SK-N-SH (cell line): ENCODE data around the gene ARMH4. TPM values are rescaled to one million over a fixed set of nuclear protein-coding genes. Genes with fewer than 3 reads are reported as not detected.

Experiments
- CTCF ChIA-PET: fragments of 300-600, 350-600 bp; formaldehyde crosslinking; extraction: SDS; loops from one replicate; lab custom pipeline; 2021; lab: Yijun Ruan, JAX
- POLR2A ChIA-PET: fragments of 350-600 bp; sonication (Branson Sonifier 250); formaldehyde crosslinking; extraction: SDS; loops from one replicate; lab custom pipeline; 2020; ENCODE audit warnings: antibody characterized with exemption, inconsistent platforms; lab: Yijun Ruan, JAX
- DNase-seq: peaks from one replicate; pipeline ENCODE4 v3.0.0; 2012
- H2AFZ ChIP-seq: fragments of 200-600 bp; sonication (generic); 2 replicates; pipeline ENCODE4 v1.8.1; 2016; ENCODE audit warnings: antibody characterized with exemption, mild to moderate bottlenecking, low read depth
- H3F3A ChIP-seq: fragments of 200-600 bp; sonication (generic); replicated peaks from 2 replicates; pipeline ENCODE3; 2016; ENCODE audit warnings: antibody characterized with exemption, mild to moderate bottlenecking; ENCODE audit not compliant: insufficient read depth
- H3K27ac ChIP-seq, 2 experiments: fragments of 200-500 bp in 1 of 2; fragments of 200-600 bp in 1 of 2; sonication (Bioruptor generic) in 1 of 2; sonication (generic), shearing (Covaris generic) in 1 of 2; 2 replicates each; pipeline versions ENCODE4 v1.5.1 to v1.6.1; 2014 to 2016; ENCODE audit warnings: low read depth in 2 of 2, inconsistent platforms in 1 of 2, low read length in 1 of 2, mild to moderate bottlenecking in 1 of 2, mixed read lengths in 1 of 2
- H3K27me3 ChIP-seq: fragments of 200-600 bp; sonication (generic), shearing (Covaris generic); 2 replicates; pipeline ENCODE4 v1.6.1; 2016; ENCODE audit warnings: mixed run types; ENCODE audit not compliant: insufficient read depth
- H3K36me3 ChIP-seq, 2 experiments: fragments of 200-500 bp in 1 of 2; fragments of 200-600 bp in 1 of 2; sonication (Bioruptor generic) in 1 of 2; sonication (generic) in 1 of 2; replicated peaks in 1 of 2; 2 replicates each; pipeline versions ENCODE3 to v1.5.1; 2014 to 2016; ENCODE audit warnings: low read length in 1 of 2, mild to moderate bottlenecking in 1 of 2; ENCODE audit not compliant: insufficient read depth in 2 of 2, control insufficient read depth in 1 of 2
- H3K4me1 ChIP-seq, 2 experiments: fragments of 200-500 bp in 1 of 2; fragments of 200-600 bp in 1 of 2; sonication (Bioruptor generic) in 1 of 2; sonication (generic), shearing (Covaris generic) in 1 of 2; 2 replicates each; pipeline versions ENCODE4 v1.5.1 to v1.6.1; 2014 to 2016; ENCODE audit warnings: low read depth in 1 of 2, low read length in 1 of 2, mixed run types in 1 of 2; ENCODE audit not compliant: insufficient read depth in 2 of 2, control insufficient read depth in 1 of 2
- H3K4me2 ChIP-seq: fragments of 200-600 bp; sonication (generic), shearing (Covaris generic); 2 replicates; pipeline ENCODE4 v1.6.1; 2017; ENCODE audit warnings: mixed run types
- H3K4me3 ChIP-seq, 2 experiments: fragments of 200-500 bp in 1 of 2; fragments of 200-600 bp in 1 of 2; sonication (Bioruptor generic) in 1 of 2; sonication (generic), shearing (Covaris generic) in 1 of 2; 2 replicates each; pipeline versions ENCODE4 v1.5.1 to v1.8.1; 2014 to 2016; ENCODE audit warnings: low read depth in 2 of 2, inconsistent platforms in 1 of 2, low read length in 1 of 2, mild to moderate bottlenecking in 1 of 2, mixed read lengths in 1 of 2, moderate library complexity in 1 of 2
- H3K79me2 ChIP-seq: fragments of 200-600 bp; sonication (generic); 2 replicates; pipeline ENCODE4 v1.8.1; 2017; ENCODE audit warnings: mild to moderate bottlenecking; ENCODE audit not compliant: insufficient read depth
- H3K9ac ChIP-seq: fragments of 200-600 bp; sonication (generic); 2 replicates; pipeline ENCODE4 v1.6.1; 2017; ENCODE audit warnings: mixed run types
- H3K9me2 ChIP-seq: fragments of 200-600 bp; sonication (generic); 2 replicates; pipeline ENCODE4 v1.6.1; 2017; ENCODE audit warnings: mixed run types
- H3K9me3 ChIP-seq: fragments of 200-600 bp; sonication (generic); 2 replicates; pipeline ENCODE4 v1.6.1; 2017; ENCODE audit warnings: mixed run types, mild to moderate bottlenecking, moderate library complexity
- H4K20me1 ChIP-seq: fragments of 200-600 bp; sonication (generic); 2 replicates; pipeline ENCODE4 v1.6.1; 2017; ENCODE audit warnings: mild to moderate bottlenecking, mixed run types; ENCODE audit not compliant: insufficient read depth
- CHD2 ChIP-seq: fragments of 150-350 bp; IDR thresholded peaks from 2 replicates; pipeline ENCODE4 v1.6.1; 2018; ENCODE audit warnings: low read length; ENCODE audit not compliant: partially characterized antibody
- ELF1 ChIP-seq: IDR thresholded peaks from 2 replicates; pipeline ENCODE4 v1.4.0; 2012
- EP300 ChIP-seq, 2 experiments: IDR thresholded peaks; 2 replicates each; pipeline versions ENCODE4 v1.4.0 to v1.6.1; 2012; ENCODE audit warnings: borderline replicate concordance in 1 of 2, low read depth in 1 of 2, low read length in 1 of 2
- FOSL2 ChIP-seq: IDR thresholded peaks from 2 replicates; pipeline ENCODE4 v1.4.0; 2012; ENCODE audit warnings: low read depth, mild to moderate bottlenecking, moderate library complexity, borderline replicate concordance
- FOXJ3 ChIP-seq: sonication (generic); formaldehyde crosslinking; IDR thresholded peaks from 2 replicates; pipeline ENCODE4 v1.5.1; 2020; ENCODE audit warnings: mild to moderate bottlenecking, missing genetic modification reagents
- FOXM1 ChIP-seq: IDR thresholded peaks from 2 replicates; pipeline ENCODE4 v1.4.0; 2012; ENCODE audit warnings: low read depth, mild to moderate bottlenecking
- GATA2 ChIP-seq: sonication (generic); formaldehyde crosslinking; IDR thresholded peaks from 2 replicates; pipeline ENCODE4 v1.5.0; 2020; ENCODE audit warnings: mild to moderate bottlenecking, missing genetic modification reagents
- MEF2A ChIP-seq: IDR thresholded peaks from 2 replicates; pipeline ENCODE4 v1.4.0; 2012; ENCODE audit warnings: low read depth, borderline replicate concordance
- MXI1 ChIP-seq: IDR thresholded peaks from 2 replicates; pipeline ENCODE4 v1.6.1; 2012; ENCODE audit warnings: mild to moderate bottlenecking, low read depth, low read length, improper control_type of control experiment
- POLR2AphosphoS5 ChIP-seq: IDR thresholded peaks from 2 replicates; pipeline ENCODE4 v1.6.1; 2012; ENCODE audit warnings: low read depth, low read length
- RCOR1 ChIP-seq: fragments of 150-350 bp; IDR thresholded peaks from 2 replicates; pipeline ENCODE4 v1.6.1; 2017; ENCODE audit warnings: antibody characterized with exemption, low read length
- RFX5 ChIP-seq: IDR thresholded peaks from 2 replicates; pipeline ENCODE4 v1.6.1; 2012; ENCODE audit warnings: mild to moderate bottlenecking, improper control_type of control experiment, low read length
- RXRA ChIP-seq: IDR thresholded peaks from 2 replicates; pipeline ENCODE4 v1.4.0; 2012; ENCODE audit warnings: low read depth, mild to moderate bottlenecking, borderline replicate concordance
- TEAD4 ChIP-seq: IDR thresholded peaks from 2 replicates; pipeline ENCODE4 v1.4.0; 2012; ENCODE audit warnings: mild to moderate bottlenecking, borderline replicate concordance; ENCODE audit not compliant: insufficient read depth
- YY1 ChIP-seq: IDR thresholded peaks from 2 replicates; pipeline ENCODE4 v1.4.0; 2012; ENCODE audit warnings: low read depth, mild to moderate bottlenecking
- WGBS: methylation state at CpG from one replicate; pipeline ENCODE4 v1.1.6; 2017; ENCODE audit warnings: low lambda C conversion rate; 5-methylcytosine and 5-hydroxymethylcytosine counted together
- polyA plus RNA-seq, 3 experiments: library from polyadenylated mRNA; depleted of rRNA; stranded (reverse); fragments of >200 nt; gene quantifications; 2 replicates each; pipeline ENCODE4 v1.2.3, GENCODE V29; 2012
- TF ChIP-seq, protein P1 (sequence below): IDR thresholded peaks from 2 replicates; pipeline ENCODE4 v1.4.0; 2012; ENCODE audit warnings: low read depth
- TF ChIP-seq, protein P2 (sequence below): fragments of 150-350 bp; IDR thresholded peaks from 2 replicates; pipeline ENCODE4 v1.6.1; 2016; ENCODE audit warnings: mild to moderate bottlenecking, low read depth, low read length
- TF ChIP-seq, protein P3 (sequence below): IDR thresholded peaks from 2 replicates; pipeline ENCODE4 v1.4.0; 2012; ENCODE audit warnings: low read depth, borderline replicate concordance
- TF ChIP-seq, protein P4 (sequence below): fragments of 200-600 bp; sonication (generic); IDR thresholded peaks from 2 replicates; pipeline ENCODE4 v1.6.1; 2017; ENCODE audit warnings: antibody characterized with exemption, mild to moderate bottlenecking, moderate library complexity

The ARMH4 gene
- polyA plus RNA-seq, 1 of the 3 experiments (the other 2 are of a cell fraction), result 0.39 TPM

DNA sequence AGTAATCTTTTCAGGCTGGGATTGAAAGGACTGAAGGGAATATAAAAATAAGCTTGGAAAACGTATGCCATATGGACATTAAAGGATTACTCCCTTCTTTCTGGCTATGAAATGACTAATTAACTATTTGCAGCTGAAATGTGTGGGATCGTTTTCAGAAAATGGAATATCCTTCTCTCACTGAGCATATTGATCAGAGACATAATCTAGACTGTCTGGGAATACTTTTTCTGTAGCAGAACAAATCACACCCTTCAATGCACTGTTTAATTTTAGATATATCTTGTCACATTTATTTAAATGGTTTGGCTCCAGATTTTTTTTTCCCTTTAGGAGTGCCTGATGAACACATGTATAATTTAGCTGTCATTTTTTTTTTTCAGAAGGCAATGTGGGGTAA is 37.2 kb upstream of the ARMH4 start:
- Histone ChIP-seq H3K27me3 (peaks cover 14% of the 10 kb centered on the region), H4K20me1 (no peaks in the 10 kb centered on the region), H3K9me3 (no peaks in the 10 kb centered on the region), H2AFZ (no peak overlapping the region), H3K36me3 (no peaks in the 10 kb centered on the region), H3K4me2 (no peak overlapping the region), H3F3A (no peaks in the 10 kb centered on the region), H3K4me1 (no peaks in the 10 kb centered on the region), H3K4me3 (no peak overlapping the region), H3K9ac (no peak overlapping the region), H3K27ac (no peak overlapping the region), H3K9me2 (no peaks in the 10 kb centered on the region)
- WGBS, result 6% methylated on average over 2 of the region's 2 CpGs
- POLR2A ChIA-PET, result no interaction called here
- CTCF ChIA-PET, result interaction anchor here (1.3 kb wide), 1 partner anchor 10 kb away, joined by 4 read pairs; no protein-coding TSS in a partner anchor
- TF ChIP-seq ELF1 (no peak), MXI1 (no peak), RFX5 (no peak), CHD2 (no peak), FOXJ3 (CRISPR knock-in tag) (no peak), TEAD4 (no peak), FOXM1 (no peak), GATA2 (CRISPR knock-in tag) (no peak), EP300 (IDR thresholded peaks at IDR 0.05; ENCODE audit: borderline replicate concordance in 1 of 2, low read depth in 1 of 2, low read length in 1 of 2) (no peak), RCOR1 (no peak), RXRA (no peak), FOSL2 (no peak), POLR2AphosphoS5 (no peak), YY1 (no peak), MEF2A (no peak)
- TF ChIP-seq, protein P1, sequence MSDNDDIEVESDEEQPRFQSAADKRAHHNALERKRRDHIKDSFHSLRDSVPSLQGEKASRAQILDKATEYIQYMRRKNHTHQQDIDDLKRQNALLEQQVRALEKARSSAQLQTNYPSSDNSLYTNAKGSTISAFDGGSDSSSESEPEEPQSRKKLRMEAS, result no peak
- TF ChIP-seq, protein P2, sequence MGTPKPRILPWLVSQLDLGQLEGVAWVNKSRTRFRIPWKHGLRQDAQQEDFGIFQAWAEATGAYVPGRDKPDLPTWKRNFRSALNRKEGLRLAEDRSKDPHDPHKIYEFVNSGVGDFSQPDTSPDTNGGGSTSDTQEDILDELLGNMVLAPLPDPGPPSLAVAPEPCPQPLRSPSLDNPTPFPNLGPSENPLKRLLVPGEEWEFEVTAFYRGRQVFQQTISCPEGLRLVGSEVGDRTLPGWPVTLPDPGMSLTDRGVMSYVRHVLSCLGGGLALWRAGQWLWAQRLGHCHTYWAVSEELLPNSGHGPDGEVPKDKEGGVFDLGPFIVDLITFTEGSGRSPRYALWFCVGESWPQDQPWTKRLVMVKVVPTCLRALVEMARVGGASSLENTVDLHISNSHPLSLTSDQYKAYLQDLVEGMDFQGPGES, result no peak
- TF ChIP-seq, protein P3, sequence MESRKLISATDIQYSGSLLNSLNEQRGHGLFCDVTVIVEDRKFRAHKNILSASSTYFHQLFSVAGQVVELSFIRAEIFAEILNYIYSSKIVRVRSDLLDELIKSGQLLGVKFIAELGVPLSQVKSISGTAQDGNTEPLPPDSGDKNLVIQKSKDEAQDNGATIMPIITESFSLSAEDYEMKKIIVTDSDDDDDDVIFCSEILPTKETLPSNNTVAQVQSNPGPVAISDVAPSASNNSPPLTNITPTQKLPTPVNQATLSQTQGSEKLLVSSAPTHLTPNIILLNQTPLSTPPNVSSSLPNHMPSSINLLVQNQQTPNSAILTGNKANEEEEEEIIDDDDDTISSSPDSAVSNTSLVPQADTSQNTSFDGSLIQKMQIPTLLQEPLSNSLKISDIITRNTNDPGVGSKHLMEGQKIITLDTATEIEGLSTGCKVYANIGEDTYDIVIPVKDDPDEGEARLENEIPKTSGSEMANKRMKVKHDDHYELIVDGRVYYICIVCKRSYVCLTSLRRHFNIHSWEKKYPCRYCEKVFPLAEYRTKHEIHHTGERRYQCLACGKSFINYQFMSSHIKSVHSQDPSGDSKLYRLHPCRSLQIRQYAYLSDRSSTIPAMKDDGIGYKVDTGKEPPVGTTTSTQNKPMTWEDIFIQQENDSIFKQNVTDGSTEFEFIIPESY, result no peak
- TF ChIP-seq, protein P4, sequence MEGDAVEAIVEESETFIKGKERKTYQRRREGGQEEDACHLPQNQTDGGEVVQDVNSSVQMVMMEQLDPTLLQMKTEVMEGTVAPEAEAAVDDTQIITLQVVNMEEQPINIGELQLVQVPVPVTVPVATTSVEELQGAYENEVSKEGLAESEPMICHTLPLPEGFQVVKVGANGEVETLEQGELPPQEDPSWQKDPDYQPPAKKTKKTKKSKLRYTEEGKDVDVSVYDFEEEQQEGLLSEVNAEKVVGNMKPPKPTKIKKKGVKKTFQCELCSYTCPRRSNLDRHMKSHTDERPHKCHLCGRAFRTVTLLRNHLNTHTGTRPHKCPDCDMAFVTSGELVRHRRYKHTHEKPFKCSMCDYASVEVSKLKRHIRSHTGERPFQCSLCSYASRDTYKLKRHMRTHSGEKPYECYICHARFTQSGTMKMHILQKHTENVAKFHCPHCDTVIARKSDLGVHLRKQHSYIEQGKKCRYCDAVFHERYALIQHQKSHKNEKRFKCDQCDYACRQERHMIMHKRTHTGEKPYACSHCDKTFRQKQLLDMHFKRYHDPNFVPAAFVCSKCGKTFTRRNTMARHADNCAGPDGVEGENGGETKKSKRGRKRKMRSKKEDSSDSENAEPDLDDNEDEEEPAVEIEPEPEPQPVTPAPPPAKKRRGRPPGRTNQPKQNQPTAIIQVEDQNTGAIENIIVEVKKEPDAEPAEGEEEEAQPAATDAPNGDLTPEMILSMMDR, result no peak
- TF ChIP-seq, all 33 proteins: peak for 0
- no peak for DNase-seq
- no peaks in the 10 kb centered on the region for H3K79me2 ChIP-seq
